RWPE2 (cell line): ENCODE data around the gene EEF1A2.

ENCODE experiments used
- ATAC-seq: fragments of 200-7000 bp; cut with Tn5 transposase; 3 replicates; pipeline ENCODE4 v1.9.1; 2021; ENCODE audit warnings: low read depth
- DNase-seq: peaks from one replicate; pipeline ENCODE4 v3.0.0-alpha.2; 2020; ENCODE audit warnings: low spot score
- H3K27ac ChIP-seq: fragments of 450-650 bp; 2 replicates; pipeline ENCODE4 v1.5.1; 2017; ENCODE audit warnings: mild to moderate bottlenecking; ENCODE audit not compliant: poor library complexity, severe bottlenecking
- H3K27me3 ChIP-seq: fragments of 250-450 bp; sonication (Bioruptor Pico); 2 replicates; pipeline ENCODE4 v1.5.1; 2021; ENCODE audit warnings: mild to moderate bottlenecking, moderate library complexity; ENCODE audit not compliant: insufficient read depth, poor library complexity, severe bottlenecking
- H3K36me3 ChIP-seq: fragments of 250-450 bp; sonication (Bioruptor Pico); 2 replicates; pipeline ENCODE4 v1.5.1; 2020; ENCODE audit warnings: low read depth, mild to moderate bottlenecking, moderate library complexity
- H3K4me1 ChIP-seq: fragments of 250-450 bp; sonication (Bioruptor Pico); 2 replicates; pipeline ENCODE4 v1.5.1; 2021; ENCODE audit warnings: mild to moderate bottlenecking, moderate library complexity; ENCODE audit not compliant: insufficient read depth, poor library complexity, severe bottlenecking
- H3K4me3 ChIP-seq: fragments of 250-450 bp; sonication (Bioruptor Pico); 2 replicates; pipeline ENCODE4 v1.5.1; 2021; ENCODE audit warnings: mild to moderate bottlenecking, moderate library complexity; ENCODE audit not compliant: severe bottlenecking
- H3K9me3 ChIP-seq: fragments of 250-450 bp; sonication (Bioruptor Pico); 2 replicates; pipeline ENCODE4 v1.5.1; 2021; ENCODE audit warnings: mild to moderate bottlenecking, moderate library complexity; ENCODE audit not compliant: severe bottlenecking
- TF ChIP-seq, protein P1 (sequence below): fragments of 450-650 bp; IDR thresholded peaks from one replicate; pipeline ENCODE4 v1.5.1; 2017; ENCODE audit warnings: mild to moderate bottlenecking, moderate library complexity; ENCODE audit not compliant: poor library complexity, severe bottlenecking

The EEF1A2 gene

DNA sequence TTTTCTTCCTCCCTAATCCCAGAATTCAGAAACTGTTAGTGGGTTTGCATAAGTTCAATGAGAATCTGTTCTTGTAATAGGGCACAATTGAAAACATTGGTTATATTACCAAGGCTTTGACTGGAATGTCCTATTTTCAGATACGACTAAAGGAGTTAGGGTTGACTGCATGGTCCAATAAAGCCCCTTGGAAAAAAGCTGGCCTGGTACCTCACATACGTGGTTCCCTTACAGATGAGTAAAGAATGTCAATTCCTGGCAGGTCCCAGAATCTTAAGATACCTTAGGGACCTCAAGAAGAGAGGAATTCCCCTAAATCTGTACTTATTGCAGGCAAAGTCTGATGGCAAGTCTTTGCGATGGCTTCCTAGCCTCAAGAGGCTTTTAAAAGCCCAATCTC is 26.3 kb upstream of the EEF1A2 start:
- no peak for ATAC-seq
- Histone ChIP-seq H3K4me1 (peaks cover 5% of the 10 kb centered on the region), H3K4me3 (no peak overlapping the region), H3K9me3 (peaks cover 10% of the 10 kb centered on the region), H3K27ac (peak overlapping the region; percentile 0), H3K36me3 (peaks cover 43% of the 10 kb centered on the region), H3K27me3 (no peaks in the 10 kb centered on the region)
- no peak for DNase-seq
- TF ChIP-seq, protein P1, sequence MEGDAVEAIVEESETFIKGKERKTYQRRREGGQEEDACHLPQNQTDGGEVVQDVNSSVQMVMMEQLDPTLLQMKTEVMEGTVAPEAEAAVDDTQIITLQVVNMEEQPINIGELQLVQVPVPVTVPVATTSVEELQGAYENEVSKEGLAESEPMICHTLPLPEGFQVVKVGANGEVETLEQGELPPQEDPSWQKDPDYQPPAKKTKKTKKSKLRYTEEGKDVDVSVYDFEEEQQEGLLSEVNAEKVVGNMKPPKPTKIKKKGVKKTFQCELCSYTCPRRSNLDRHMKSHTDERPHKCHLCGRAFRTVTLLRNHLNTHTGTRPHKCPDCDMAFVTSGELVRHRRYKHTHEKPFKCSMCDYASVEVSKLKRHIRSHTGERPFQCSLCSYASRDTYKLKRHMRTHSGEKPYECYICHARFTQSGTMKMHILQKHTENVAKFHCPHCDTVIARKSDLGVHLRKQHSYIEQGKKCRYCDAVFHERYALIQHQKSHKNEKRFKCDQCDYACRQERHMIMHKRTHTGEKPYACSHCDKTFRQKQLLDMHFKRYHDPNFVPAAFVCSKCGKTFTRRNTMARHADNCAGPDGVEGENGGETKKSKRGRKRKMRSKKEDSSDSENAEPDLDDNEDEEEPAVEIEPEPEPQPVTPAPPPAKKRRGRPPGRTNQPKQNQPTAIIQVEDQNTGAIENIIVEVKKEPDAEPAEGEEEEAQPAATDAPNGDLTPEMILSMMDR = no peak

- H3K27me3 ChIP-seq = no peaks in the 10 kb centered on the region
- DNase-seq (peak; percentile 90), ATAC-seq (no peak)
- H3K4me3 ChIP-seq = no peak overlapping the region
- peaks cover 5% of the 10 kb centered on the region for H3K4me1 ChIP-seq
- TF ChIP-seq, protein P1 = no peak
- peaks cover 10% of the 10 kb centered on the region for H3K9me3 ChIP-seq
- H3K27ac ChIP-seq = no peak overlapping the region
- peaks cover 29% of the 10 kb centered on the region for H3K36me3 ChIP-seq
Observed at GRCh38 chr20:63522981-63523611, 24.2 kb upstream of the EEF1A2 start.

DNA sequence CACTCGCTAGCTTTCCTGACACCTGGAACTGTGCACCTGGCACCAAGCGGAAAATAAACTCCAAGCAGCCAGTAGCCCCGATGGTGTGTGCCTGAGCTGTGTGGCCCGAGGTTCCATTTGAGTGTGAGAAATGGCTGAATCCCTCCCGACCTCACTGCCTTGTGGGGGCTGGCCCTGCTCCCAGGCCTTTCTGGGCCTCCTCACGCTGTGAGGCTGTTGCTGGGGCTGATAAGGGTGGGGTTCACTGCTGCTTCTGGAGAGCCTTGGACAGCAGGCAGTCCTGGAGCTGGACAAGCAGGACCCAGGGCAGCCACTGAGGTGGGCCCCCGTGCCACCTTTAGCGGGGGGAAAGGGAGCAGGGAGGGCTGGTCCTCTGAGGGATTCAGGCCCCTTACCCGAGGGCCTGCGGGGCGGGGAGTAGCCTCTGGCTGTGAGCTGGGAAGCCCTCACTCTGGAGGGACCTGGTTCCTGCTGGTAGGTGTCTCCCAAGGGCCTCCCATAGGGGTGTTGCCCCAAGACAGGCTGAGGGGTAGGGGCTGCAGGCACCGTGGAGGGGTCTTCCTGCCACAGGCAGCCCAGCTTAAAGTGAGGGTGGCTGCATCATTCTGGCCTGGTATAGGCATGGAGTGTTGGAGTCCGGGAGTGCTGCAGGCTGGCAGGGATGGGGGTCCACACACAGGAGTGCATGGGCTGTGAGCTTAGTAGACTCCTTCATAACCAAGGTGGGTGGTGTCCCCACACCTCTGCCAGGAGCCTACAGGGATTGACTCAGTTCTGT is 23.4 kb upstream of the EEF1A2 start:
- TF ChIP-seq, protein P1 = no peak
- Histone ChIP-seq H3K4me3 (peak overlapping the region; percentile 7), H3K27me3 (no peaks in the 10 kb centered on the region), H3K4me1 (peaks cover 5% of the 10 kb centered on the region), H3K36me3 (peaks cover 29% of the 10 kb centered on the region), H3K9me3 (peaks cover 10% of the 10 kb centered on the region), H3K27ac (peak overlapping the region; percentile 79)
- no peak for ATAC-seq
- DNase-seq = peak; percentile 79

DNA sequence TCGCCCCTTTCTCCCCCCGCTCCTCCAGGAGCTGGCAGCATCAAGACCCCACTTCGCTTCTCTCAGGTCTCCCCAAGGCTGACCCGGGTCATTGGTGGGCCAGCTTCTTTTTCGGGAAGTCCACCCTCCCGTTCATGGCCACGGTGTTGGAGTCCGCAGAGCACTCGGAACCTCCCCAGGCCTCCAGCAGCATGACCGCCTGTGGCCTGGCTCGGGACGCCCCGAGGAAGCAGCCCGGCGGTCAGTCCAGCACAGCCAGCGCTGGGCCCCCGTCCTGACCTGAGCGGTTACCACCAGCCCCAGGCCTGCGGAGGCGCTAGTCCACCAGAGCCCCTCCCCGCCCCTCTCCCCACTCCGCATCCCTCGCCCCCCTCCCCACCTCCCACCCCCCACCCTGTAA is 22.7 kb upstream of the EEF1A2 start:
- H3K9me3 ChIP-seq = peaks cover 10% of the 10 kb centered on the region
- TF ChIP-seq, protein P1 = no peak
- no peak for ATAC-seq
- H3K36me3 ChIP-seq = peaks cover 29% of the 10 kb centered on the region
- H3K4me3 ChIP-seq = peak overlapping the region; percentile 57
- DNase-seq = peak; percentile 90
- peaks cover 5% of the 10 kb centered on the region for H3K4me1 ChIP-seq
- H3K27me3 ChIP-seq = no peaks in the 10 kb centered on the region
- H3K27ac ChIP-seq = peak overlapping the region; percentile 79
